Fibroblast of skin of left quadriceps (primary cell): ENCODE measurements around the gene RNF38.
"Not testable (repeated sequence)": the region's sequence is repeated elsewhere in the genome, so short reads cannot be mapped to it uniquely, and the experiment has no call there.

ENCODE experiments used
- DNase-seq, 2 experiments: peaks; one replicate each; pipeline ENCODE4 v3.0.0-alpha.2; 2013; ENCODE audit warnings: low read depth in 2 of 2

Gene RNF38

DNA sequence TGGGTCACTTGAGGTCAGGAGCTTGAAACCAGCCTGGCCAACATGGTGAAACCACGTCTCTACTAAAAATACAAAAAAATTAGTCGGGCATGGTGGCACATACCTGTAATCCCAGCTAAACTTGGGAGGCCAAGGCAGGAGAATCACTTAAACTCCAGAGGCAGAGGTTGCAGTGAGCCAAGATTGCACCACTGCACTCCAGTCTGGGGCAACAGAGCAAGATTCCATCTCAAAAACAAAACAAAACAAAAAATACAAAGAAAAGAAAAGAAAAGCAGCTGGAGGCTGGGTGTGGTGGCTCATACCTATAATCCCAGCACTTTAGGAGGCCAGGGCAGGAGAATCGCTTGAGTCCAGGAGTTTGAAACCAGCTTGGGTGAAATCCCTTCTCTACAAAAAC lies 105.1 kb downstream of the RNF38 start:
- not testable (repeated sequence) for DNase-seq

DNA sequence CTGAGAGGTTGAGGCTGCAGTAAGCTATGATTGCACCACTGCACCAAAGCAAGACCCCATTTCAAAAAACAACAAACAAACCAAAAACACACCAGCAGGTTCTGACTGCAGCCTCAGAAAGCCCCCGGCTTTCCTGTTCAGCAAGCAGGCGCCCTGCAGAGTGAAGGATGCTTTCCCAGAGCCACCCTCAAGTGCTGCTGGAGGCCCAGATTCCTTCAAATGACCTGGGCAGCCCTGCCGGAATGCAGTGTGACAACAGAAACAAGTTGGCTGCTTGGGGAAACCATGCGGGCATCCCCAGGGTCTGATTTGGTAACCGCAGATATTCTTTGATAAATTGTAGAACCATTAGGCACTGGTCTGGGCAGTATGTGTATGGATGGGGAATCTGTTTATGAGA lies 106.2 kb downstream of the RNF38 start:
- no peak for DNase-seq

DNA sequence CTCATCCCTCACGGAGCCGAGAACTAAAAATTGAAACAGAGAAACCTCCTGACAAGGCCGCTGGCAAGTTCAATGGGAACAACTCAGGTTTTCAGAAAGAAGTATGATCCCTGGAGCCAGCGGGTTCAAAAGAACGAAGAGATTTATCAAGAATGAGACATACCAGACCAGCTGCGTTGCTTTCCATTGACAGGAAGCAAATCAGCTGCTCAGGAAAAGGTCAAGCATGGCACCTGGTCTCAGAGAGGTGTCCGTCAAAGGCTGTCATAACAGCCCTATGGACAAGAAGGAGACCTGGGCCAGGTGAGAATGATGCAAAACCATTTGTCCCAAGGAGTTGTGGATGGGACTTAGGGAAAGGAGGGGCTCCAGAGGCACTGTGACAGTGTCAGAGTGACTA lies 106.9 kb downstream of the RNF38 start:
- no peak for DNase-seq

DNA sequence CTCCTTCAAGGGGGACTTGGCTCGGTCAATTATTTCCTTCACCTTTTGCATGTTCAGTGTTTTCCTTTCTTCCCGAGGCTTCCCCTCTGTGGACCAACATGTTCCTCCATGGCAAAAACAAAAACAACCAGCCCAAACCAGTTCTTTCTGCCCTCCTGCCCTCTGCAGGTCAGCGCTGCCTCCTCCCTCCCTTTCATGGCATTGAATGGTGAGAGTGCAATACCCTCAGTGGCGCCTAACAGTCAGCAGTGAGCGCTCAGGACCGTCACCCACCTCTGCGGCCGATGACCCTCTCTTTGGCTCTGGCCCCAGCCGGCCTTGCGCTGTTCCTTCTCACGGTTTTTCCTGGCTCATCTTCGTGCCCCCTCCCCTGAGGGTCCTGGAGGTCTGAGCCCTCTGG lies 107.4 kb downstream of the RNF38 start:
- no peak for DNase-seq

DNA sequence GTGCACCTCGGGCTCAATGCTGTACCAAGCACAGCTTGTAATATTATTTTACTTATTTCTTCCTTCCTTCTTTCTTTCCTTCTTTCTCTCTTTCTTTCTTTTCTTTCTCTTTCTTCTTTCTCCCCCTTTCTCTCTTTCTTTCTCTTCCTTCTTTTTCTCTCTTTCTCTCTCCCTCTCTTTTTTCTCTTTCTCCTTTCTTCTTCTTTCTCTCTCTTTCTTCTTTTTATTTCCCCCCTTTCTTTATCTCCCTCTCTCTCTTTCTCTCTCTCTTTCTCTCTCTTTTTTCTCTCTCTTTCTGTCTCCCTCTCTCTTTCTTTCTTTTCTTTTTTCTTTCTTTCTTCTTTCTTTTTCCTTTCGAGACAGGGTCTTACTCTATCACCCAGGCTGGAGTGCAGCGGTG lies 109.1 kb downstream of the RNF38 start:
- DNase-seq = no peak

DNA sequence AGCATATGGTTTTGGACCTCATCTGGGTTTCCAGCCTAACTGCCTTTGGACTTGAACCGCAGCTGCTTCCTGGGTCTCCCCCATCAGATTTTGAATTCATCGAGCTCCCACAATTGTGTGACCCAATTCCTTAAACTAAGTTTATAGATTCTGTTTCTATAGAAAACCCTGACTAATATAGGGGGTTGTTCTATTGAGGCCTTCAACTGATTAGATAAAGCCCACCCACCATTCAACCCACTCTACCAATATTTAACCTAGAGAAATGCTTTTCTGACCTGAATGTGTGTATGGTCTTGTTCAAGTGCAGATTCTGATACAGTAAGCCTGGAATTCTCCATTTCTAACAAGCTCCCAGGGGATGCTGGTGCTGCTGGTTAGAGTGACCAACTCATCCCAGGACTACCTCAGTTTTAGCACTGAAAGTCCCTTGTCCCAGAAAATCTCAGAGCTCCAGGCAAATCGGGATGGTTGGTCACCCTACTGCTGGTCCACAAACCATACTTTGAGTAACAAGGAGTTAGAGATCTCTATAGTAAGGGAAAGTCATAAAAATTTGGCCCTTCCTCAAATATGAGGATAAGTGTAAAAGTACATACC lies 110.1 kb downstream of the RNF38 start:
- no peak for DNase-seq

DNA sequence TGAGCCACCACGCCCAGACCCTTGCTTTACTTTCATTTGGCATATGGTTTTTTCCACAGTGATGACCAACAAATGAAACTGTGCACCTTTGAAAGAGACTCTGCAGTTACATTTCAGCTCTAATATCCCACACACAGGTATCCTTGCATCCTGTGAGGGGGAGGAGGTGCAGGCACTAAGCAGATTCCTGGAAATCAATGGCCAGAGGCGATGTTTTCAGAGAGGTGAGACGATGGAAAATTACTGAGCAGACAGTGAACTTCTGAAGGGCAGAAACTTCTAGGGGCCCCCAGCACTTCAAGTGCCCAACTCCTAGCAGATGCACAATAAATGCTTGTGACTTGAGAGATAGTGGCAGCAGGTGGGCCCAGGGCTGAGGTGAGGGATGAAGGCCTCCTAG lies 112.0 kb downstream of the RNF38 start:
- no peak for DNase-seq
